ENCODE results near the gene VPS8. TPM values are rescaled to one million over a fixed set of nuclear protein-coding genes. Genes with fewer than 3 reads are reported as not detected.

VPS8 gene
- total and polyA plus RNA-seq, 5 donors: 10.9 to 39.7 (median 26.9) TPM

DNA sequence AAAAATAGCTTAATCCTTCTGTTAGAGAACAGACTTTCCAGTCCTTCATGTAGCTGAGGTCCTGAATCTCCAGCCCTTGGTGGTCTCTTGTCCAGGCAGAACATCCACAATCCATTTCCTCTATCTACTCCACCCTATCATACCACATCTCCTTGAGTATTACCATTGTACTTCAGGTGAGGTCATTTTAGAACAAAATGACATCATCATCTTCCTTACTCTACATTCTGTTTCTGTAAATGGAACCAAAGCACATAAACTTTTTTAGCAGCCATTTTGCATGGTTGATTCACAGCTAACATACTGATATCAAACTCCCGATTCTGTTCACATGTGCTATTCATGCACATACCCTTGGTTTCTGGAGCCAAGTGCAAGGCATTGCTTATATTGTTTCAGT is 228.5 kb downstream of the VPS8 start:
- H3K4me1 ChIP-seq (ENCODE audit: control insufficient read depth, insufficient read depth, low read length): peaks cover 5% of the 10 kb centered on the region
- DNase-seq (no peak), ATAC-seq (no peak)
- no peak overlapping the region for H3K4me3 ChIP-seq (ENCODE audit: low read length)
- intact Hi-C loops (cut with DNase I): no loop called here
- no peak overlapping the region for H3K27ac ChIP-seq (ENCODE audit: low read length)
- H3K9me3 ChIP-seq (ENCODE audit: control insufficient read depth, low read length): no peaks in the 10 kb centered on the region
- WGBS: 91% methylated on average over 1 of the region's 1 CpG
- H3K27me3 ChIP-seq (ENCODE audit: control insufficient read depth, insufficient read depth): no peaks in the 10 kb centered on the region

DNA sequence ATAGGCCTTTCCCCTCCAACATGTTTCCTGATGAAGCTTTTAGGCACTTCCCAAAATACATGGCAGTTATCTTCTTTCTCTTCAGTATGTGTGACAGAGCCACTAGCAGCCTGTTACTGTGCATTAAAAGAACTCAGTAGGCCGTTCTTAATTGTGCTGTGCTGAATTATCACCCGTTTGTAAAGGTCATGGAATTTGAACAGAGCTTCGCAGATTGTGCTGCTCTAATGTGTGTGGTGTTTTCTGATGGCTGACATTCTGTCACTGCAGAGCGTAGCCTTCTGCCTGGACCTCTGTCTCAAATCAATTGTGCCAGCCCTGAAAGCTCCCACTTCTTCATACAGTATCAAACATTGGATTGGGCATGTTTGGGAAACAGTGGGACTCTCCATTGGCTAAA is 229.6 kb downstream of the VPS8 start:
- 76% methylated on average over 4 of the region's 4 CpGs for WGBS
- no peak overlapping the region for H3K4me3 ChIP-seq (ENCODE audit: low read length)
- no peaks in the 10 kb centered on the region for H3K27me3 ChIP-seq (ENCODE audit: control insufficient read depth, insufficient read depth)
- DNase-seq (no peak), ATAC-seq (peak in 1 of 2 donors; percentile 13)
- no peaks in the 10 kb centered on the region for H3K9me3 ChIP-seq (ENCODE audit: control insufficient read depth, low read length)
- intact Hi-C loops (cut with DNase I): no loop called here
- peaks cover 5% of the 10 kb centered on the region for H3K4me1 ChIP-seq (ENCODE audit: control insufficient read depth, insufficient read depth, low read length)
- peak overlapping the region; percentile 64 for H3K27ac ChIP-seq (ENCODE audit: low read length)

DNA sequence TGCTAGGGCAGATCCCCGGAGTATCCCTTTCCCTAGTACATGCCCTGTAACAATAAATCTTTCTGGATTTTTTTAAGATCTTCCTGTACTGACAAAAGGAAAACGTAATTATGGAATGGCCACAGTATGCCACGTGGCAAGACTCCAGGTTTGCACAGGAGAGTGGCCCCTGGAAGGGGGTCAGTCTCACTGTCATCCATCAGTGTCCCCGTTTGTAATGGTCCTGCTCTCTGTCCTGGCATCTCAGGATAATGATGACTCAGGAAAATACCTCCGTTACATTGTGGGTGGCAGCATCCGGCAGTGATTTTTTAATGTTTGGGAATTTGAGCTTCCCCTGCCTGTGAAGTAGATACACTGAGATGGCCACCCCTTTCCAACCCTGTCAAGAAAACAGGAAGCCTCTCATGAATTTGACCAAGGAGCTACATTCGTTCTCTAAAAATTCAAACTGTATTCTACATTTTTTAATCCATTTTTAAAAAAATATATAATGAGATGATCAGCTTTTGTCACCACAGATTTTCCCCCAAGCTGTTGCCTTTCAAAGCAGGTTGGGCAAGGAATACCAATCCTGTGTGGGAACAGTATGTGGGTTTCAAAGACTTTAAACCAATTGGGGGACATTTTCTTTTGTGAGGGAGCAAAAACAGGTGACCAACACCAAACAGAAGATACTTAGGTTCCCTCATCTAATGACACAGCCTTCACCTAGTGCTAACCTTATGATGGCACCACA is 230.5 kb downstream of the VPS8 start:
- Histone ChIP-seq H3K9me3 (ENCODE audit: control insufficient read depth, low read length) (no peaks in the 10 kb centered on the region), H3K4me1 (ENCODE audit: control insufficient read depth, insufficient read depth, low read length) (peaks cover 5% of the 10 kb centered on the region), H3K27ac (ENCODE audit: low read length) (no peak overlapping the region), H3K27me3 (ENCODE audit: control insufficient read depth, insufficient read depth) (no peaks in the 10 kb centered on the region), H3K4me3 (ENCODE audit: low read length) (no peak overlapping the region)
- no peak for DNase-seq
- 75% methylated on average over 7 of the region's 7 CpGs for WGBS
- intact Hi-C loops (cut with DNase I): no loop called here
- no peak for ATAC-seq

DNA sequence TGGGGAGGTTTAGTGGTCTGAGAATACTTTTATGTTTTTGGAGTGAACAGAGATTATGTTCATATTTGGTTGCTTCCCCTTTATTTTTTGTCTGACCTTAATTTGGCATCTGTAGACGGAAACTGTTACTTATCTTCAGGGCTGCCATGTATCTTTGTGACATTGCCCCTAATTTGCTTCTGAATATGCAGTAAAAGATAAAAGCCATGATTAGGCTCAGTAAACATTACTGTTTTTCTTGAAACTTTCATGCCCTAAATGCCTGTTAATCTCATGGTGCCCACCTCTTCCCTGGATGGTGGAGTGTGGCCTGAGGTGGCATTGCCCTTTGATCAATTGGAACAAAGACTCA is 234.2 kb downstream of the VPS8 start:
- WGBS: 23% methylated on average over 1 of the region's 1 CpG

DNA sequence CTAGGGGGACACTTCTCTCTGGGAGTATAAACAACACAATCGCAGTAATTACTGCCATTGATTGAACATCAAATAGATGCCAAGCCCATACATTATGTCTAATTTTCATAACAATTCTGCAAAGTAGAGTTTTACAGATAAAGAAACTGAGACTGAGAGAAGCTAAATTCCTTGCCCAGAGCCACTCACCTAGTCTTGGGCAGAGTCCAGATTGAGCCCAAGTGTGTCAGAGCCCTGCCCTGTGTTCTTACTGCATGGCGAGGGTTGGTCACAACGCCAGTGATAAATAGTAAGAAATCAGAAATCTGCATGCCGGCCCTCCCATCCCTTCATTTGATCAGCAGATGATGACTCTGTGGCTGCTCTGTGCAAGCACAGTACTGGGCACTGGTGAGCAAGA is 234.6 kb downstream of the VPS8 start:
- intact Hi-C loops (cut with DNase I): no loop called here
- DNase-seq (no peak), ATAC-seq (no peak)
- no peaks in the 10 kb centered on the region for H3K9me3 ChIP-seq (ENCODE audit: control insufficient read depth, low read length)
- no peak overlapping the region for H3K27ac ChIP-seq (ENCODE audit: low read length)
- no peak overlapping the region for H3K4me3 ChIP-seq (ENCODE audit: low read length)
- 81% methylated on average over 4 of the region's 4 CpGs for WGBS
- H3K4me1 ChIP-seq (ENCODE audit: control insufficient read depth, insufficient read depth, low read length): peaks cover 5% of the 10 kb centered on the region
- H3K27me3 ChIP-seq (ENCODE audit: control insufficient read depth, insufficient read depth): no peaks in the 10 kb centered on the region

More for the DNA sequence above, 234.2 kb downstream of the VPS8 start:
- Histone ChIP-seq H3K27me3 (ENCODE audit: control insufficient read depth, insufficient read depth) (no peaks in the 10 kb centered on the region), H3K4me3 (ENCODE audit: low read length) (no peak overlapping the region), H3K9me3 (ENCODE audit: control insufficient read depth, low read length) (no peaks in the 10 kb centered on the region), H3K27ac (ENCODE audit: low read length) (no peak overlapping the region), H3K4me1 (ENCODE audit: control insufficient read depth, insufficient read depth, low read length) (peaks cover 5% of the 10 kb centered on the region)
- DNase-seq (no peak), ATAC-seq (no peak)
- intact Hi-C loops (cut with DNase I): no loop called here

DNA sequence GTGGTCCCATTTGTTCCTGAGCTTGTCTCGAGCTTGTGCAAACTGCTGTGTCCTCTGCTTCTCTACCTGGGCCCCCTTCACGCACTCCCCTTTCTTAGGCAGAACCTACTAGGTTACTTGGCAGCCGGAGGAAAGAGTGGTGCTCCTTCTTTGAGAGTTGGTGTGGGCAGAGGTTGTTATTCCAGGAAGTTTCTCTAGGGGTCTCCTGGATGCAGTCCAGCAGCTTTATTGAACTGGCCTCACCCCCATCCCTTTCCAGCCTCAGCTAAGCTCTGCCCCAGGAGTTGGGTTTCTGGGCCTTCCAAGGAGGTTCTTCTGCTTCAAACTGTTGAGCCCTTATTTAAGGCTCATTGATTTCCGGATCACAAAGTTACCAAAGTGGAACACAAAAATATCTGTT is 237.7 kb downstream of the VPS8 start:
- Histone ChIP-seq H3K9me3 (ENCODE audit: control insufficient read depth, low read length) (no peaks in the 10 kb centered on the region), H3K4me3 (ENCODE audit: low read length) (no peak overlapping the region), H3K27me3 (ENCODE audit: control insufficient read depth, insufficient read depth) (no peaks in the 10 kb centered on the region), H3K4me1 (ENCODE audit: control insufficient read depth, insufficient read depth, low read length) (peaks cover 5% of the 10 kb centered on the region), H3K27ac (ENCODE audit: low read length) (no peak overlapping the region)
- WGBS: 97% methylated on average over 4 of the region's 4 CpGs
- ATAC-seq (no peak), DNase-seq (no peak)
- intact Hi-C loops (cut with DNase I): no loop called here

DNA sequence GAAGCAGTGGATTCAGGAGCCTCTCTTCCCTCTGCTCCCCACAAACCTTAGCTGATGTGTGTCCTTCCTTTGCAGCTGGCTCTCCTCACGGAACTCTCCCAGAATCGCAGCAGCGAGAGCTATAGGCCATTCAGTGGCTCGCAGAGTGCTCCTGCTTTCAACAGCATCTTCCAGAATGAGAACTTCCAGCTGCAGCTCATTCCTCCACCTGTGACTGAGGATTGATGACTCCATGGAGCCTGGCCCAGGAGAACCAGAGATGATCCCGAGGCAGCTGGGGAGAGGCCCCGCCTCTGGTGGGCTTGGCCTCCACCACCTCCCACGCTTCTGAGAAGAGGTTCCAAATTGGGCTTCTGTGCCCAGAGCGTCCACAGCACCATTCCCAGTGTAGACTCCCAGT is 239.8 kb downstream of the VPS8 start:
- WGBS: 76% methylated on average over 8 of the region's 8 CpGs
- DNase-seq (no peak), ATAC-seq (no peak)
- Histone ChIP-seq H3K27me3 (ENCODE audit: control insufficient read depth, insufficient read depth) (no peaks in the 10 kb centered on the region), H3K9me3 (ENCODE audit: control insufficient read depth, low read length) (no peaks in the 10 kb centered on the region), H3K27ac (ENCODE audit: low read length) (no peak overlapping the region), H3K4me3 (ENCODE audit: low read length) (no peak overlapping the region), H3K4me1 (ENCODE audit: control insufficient read depth, insufficient read depth, low read length) (no peaks in the 10 kb centered on the region)
- intact Hi-C loops (cut with DNase I): no loop called here

DNA sequence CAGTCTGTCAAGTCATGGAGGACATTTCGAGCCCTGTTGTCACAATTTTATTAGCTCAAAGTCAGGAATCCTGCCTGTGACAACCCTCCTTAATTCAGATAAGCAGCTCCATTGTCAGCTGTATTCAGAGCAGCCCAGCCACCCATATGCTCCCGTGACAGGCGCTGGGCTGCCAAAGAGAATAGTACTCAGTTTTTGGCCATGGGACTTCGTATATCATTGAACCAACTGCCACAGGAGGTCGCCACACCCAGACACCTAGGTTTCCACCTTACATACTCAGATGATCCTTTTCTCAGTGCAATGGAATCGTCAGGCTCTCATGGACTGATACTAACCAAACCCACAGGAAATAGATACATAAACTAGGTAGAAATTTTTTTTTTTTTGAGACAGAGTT is 240.7 kb downstream of the VPS8 start:
- no peaks in the 10 kb centered on the region for H3K9me3 ChIP-seq (ENCODE audit: control insufficient read depth, low read length)

DNA sequence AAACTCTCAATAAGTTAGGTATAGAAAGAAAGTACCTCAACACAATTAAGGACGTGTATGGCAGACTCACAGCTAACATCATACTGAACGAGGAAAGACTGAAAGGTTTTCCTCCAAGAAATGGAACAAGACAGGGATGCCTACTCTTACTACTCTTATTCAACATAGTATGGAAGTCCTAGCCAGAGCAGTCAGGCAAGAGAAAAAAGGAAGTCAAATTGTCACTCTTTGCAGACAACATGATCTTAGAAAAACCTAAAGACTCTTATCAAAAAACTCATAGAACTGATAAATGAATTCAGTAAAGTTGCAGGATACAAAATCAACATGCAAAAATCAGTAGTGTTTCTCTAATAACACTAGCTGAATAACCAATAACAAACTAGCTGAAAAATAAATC is 244.9 kb downstream of the VPS8 start:
- no peaks in the 10 kb centered on the region for H3K27me3 ChIP-seq (ENCODE audit: control insufficient read depth, insufficient read depth)
- DNase-seq: no peak
- H3K27ac ChIP-seq (ENCODE audit: low read length): no peak overlapping the region

More for the DNA sequence above, 240.7 kb downstream of the VPS8 start:
- DNase-seq (no peak), ATAC-seq (no peak)
- Histone ChIP-seq H3K27me3 (ENCODE audit: control insufficient read depth, insufficient read depth) (no peaks in the 10 kb centered on the region), H3K4me1 (ENCODE audit: control insufficient read depth, insufficient read depth, low read length) (no peaks in the 10 kb centered on the region), H3K4me3 (ENCODE audit: low read length) (no peak overlapping the region), H3K27ac (ENCODE audit: low read length) (no peak overlapping the region)
- 87% methylated on average over 6 of the region's 6 CpGs for WGBS
- intact Hi-C loops (cut with DNase I): no loop called here

DNA sequence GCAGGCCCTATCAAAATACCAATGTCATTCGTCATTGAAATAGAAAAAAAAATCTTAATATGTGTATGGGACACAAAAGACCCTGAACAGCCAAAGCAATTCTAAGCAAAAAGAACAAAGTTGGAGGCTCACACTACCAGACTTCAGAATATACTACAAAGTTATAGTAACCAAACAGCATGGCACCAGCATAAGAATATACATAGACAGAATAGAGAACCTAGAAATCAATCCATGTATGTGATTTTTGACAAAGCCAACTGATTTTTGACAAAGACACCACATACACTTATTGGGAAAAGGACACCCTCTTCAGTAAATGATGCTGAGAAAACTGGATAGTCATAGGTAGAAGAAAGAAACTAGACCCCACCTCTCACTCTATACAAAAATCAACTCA is 245.9 kb downstream of the VPS8 start:
- Histone ChIP-seq H3K4me1 (ENCODE audit: control insufficient read depth, insufficient read depth, low read length) (no peaks in the 10 kb centered on the region), H3K4me3 (ENCODE audit: low read length) (no peak overlapping the region), H3K27ac (ENCODE audit: low read length) (no peak overlapping the region), H3K27me3 (ENCODE audit: control insufficient read depth, insufficient read depth) (no peaks in the 10 kb centered on the region), H3K9me3 (ENCODE audit: control insufficient read depth, low read length) (no peaks in the 10 kb centered on the region)
- ATAC-seq: no peak
- intact Hi-C loops (cut with DNase I): no loop called here
- DNase-seq: no peak
- 95% methylated on average over 1 of the region's 1 CpG for WGBS

More for the DNA sequence above, 244.9 kb downstream of the VPS8 start:
- no peak overlapping the region for H3K4me3 ChIP-seq (ENCODE audit: low read length)
- H3K4me1 ChIP-seq (ENCODE audit: control insufficient read depth, insufficient read depth, low read length): no peaks in the 10 kb centered on the region
- intact Hi-C loops (cut with DNase I): no loop called here
- WGBS: 96% methylated on average over 2 of the region's 2 CpGs
- ATAC-seq: no peak
- no peaks in the 10 kb centered on the region for H3K9me3 ChIP-seq (ENCODE audit: control insufficient read depth, low read length)

DNA sequence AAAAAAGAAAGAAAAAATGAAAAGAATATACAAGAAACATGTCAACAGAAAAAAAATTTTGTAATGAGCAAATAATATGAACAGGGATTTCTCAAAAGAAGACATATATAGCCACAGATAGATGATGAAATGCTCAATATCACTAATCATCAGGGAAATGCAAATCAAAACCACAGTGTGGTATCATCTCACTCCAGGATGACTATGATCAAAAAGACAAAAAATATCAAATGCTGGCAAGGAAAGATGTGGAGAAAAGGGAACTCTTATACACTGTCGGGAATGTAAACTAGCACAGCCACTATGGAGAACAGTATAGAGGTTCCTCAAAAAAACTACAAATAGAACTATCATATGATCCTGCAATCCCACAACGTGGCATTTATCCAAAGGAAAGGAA is 246.8 kb downstream of the VPS8 start:
- ATAC-seq (no peak), DNase-seq (no peak)
- no peaks in the 10 kb centered on the region for H3K9me3 ChIP-seq (ENCODE audit: control insufficient read depth, low read length)
- no peaks in the 10 kb centered on the region for H3K27me3 ChIP-seq (ENCODE audit: control insufficient read depth, insufficient read depth)
- intact Hi-C loops (cut with DNase I): no loop called here
- WGBS: 60% methylated on average over 2 of the region's 2 CpGs
- no peak overlapping the region for H3K4me3 ChIP-seq (ENCODE audit: low read length)
- no peak overlapping the region for H3K27ac ChIP-seq (ENCODE audit: low read length)
- H3K4me1 ChIP-seq (ENCODE audit: control insufficient read depth, insufficient read depth, low read length): no peaks in the 10 kb centered on the region

DNA sequence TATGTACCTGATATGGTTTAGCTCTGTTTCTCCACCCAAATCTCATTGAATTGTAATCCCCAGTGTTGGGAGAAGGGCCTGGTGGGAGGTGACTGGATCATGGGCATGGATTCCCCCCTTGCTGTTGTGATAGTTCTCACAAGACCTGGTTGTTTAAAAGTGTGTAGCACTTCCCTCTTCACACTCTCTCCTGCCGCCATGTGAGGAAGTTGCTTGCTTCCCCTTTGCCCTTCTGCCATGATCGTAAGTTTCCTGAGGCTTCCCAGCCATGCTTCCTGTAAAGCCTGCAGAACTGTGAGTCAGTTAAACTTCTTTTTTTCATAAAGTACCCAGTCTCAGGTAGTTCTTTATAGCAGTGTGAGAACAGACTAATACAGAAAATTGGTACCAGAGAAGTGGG is 247.8 kb downstream of the VPS8 start:
- no peak for ATAC-seq
- Histone ChIP-seq H3K27me3 (ENCODE audit: control insufficient read depth, insufficient read depth) (no peaks in the 10 kb centered on the region), H3K9me3 (ENCODE audit: control insufficient read depth, low read length) (no peaks in the 10 kb centered on the region), H3K27ac (ENCODE audit: low read length) (no peak overlapping the region), H3K4me1 (ENCODE audit: control insufficient read depth, insufficient read depth, low read length) (no peaks in the 10 kb centered on the region), H3K4me3 (ENCODE audit: low read length) (no peak overlapping the region)
- no peak for DNase-seq
- WGBS: 77% methylated on average over 2 of the region's 2 CpGs
- intact Hi-C loops (cut with DNase I): no loop called here
